Panc1 (cell line): ENCODE measurements around the gene IFT172. TPM values are rescaled to one million over a fixed set of nuclear protein-coding genes. Genes with fewer than 3 reads are reported as not detected.
A peak's percentile ranks its signal among the peaks of the same experiment; 100 is the strongest.

Experiments used
- ATAC-seq: fragments of 200-7000 bp; cut with Tn5 transposase; 2 replicates; pipeline ENCODE4 v1.9.1; 2020; ENCODE audit warnings: mild to moderate bottlenecking, moderate library complexity
- BruUV-seq: library from RNA; stranded (reverse); fragments of 400-500 nt; replicated peaks from 2 replicates; lab custom pipeline; 2021; lab: Mats Ljungman, UMichigan
- CTCF ChIA-PET: fragments of 300-600 bp; sonication (Branson Sonifier 250); formaldehyde crosslinking; loops from one replicate; lab custom pipeline; 2022; ENCODE audit warnings: antibody characterized with exemption; lab: Charles Lee
- POLR2A ChIA-PET: fragments of 300-600 bp; sonication (Branson Sonifier 250); formaldehyde crosslinking; loops from one replicate; lab custom pipeline; 2022; ENCODE audit warnings: antibody characterized with exemption; lab: Charles Lee
- DNase-seq: peaks from one replicate; pipeline ENCODE4 v3.0.0-alpha.2; 2010; ENCODE audit warnings: low read depth, low spot score
- H3K27ac ChIP-seq: 2 replicates; pipeline ENCODE4 v1.5.1; 2011; ENCODE audit warnings: mild to moderate bottlenecking, low read length, inconsistent platforms
- H3K27me3 ChIP-seq: fragments of 200-500 bp; sonication (Bioruptor generic); 2 replicates; pipeline ENCODE4 v1.6.0; 2014; ENCODE audit warnings: low read length, inconsistent platforms; ENCODE audit not compliant: control insufficient read depth, insufficient read depth
- H3K36me3 ChIP-seq: fragments of 200-500 bp; sonication (Bioruptor generic); 2 replicates; pipeline ENCODE4 v1.5.1; 2014; ENCODE audit warnings: inconsistent platforms, mild to moderate bottlenecking, low read length, moderate library complexity; ENCODE audit not compliant: control insufficient read depth, insufficient read depth
- H3K4me1 ChIP-seq: 2 replicates; pipeline ENCODE4 v1.5.1; 2011; ENCODE audit warnings: inconsistent platforms, mild to moderate bottlenecking, low read length, moderate library complexity; ENCODE audit not compliant: control insufficient read depth, insufficient read depth
- H3K4me3 ChIP-seq, 2 experiments: 2 replicates each; pipeline ENCODE4 v1.5.1; 2011 to 2012; ENCODE audit warnings: low read depth in 2 of 2, low read length in 2 of 2, mild to moderate bottlenecking in 2 of 2, inconsistent platforms in 1 of 2, moderate library complexity in 1 of 2
- H3K9me3 ChIP-seq: fragments of 200-500 bp; sonication (Bioruptor generic); 2 replicates; pipeline ENCODE4 v1.5.1; 2014; ENCODE audit warnings: low read depth, mild to moderate bottlenecking, inconsistent platforms, low read length, moderate library complexity; ENCODE audit not compliant: control insufficient read depth, insufficient read depth
- CTCF ChIP-seq: fragments of 450-650 bp; IDR thresholded peaks from 2 replicates; pipeline ENCODE4 v1.5.1; 2017; ENCODE audit warnings: mild to moderate bottlenecking
- POLR2AphosphoS5 ChIP-seq: IDR thresholded peaks from 2 replicates; pipeline ENCODE4 v1.6.1; 2012; ENCODE audit warnings: mild to moderate bottlenecking, low read depth, low read length, moderate library complexity
- REST ChIP-seq, 2 experiments: IDR thresholded peaks; 2 replicates each; pipeline ENCODE4 v1.6.1; 2011 to 2012; ENCODE audit warnings: low read depth in 2 of 2, control low read depth in 1 of 2, low read length in 1 of 2, mild to moderate bottlenecking in 1 of 2, moderate library complexity in 1 of 2; ENCODE audit not compliant: insufficient read depth in 1 of 2
- SIN3A ChIP-seq: IDR thresholded peaks from 2 replicates; pipeline ENCODE4 v1.6.1; 2012; ENCODE audit warnings: low read depth, mild to moderate bottlenecking, low read length, moderate library complexity, borderline replicate concordance; ENCODE audit not compliant: insufficient read depth
- TCF7L2 ChIP-seq: IDR thresholded peaks from 2 replicates; pipeline ENCODE4 v1.6.1; 2011; ENCODE audit warnings: mild to moderate bottlenecking, low read depth, low read length, inconsistent platforms
- in situ Hi-C: cut with HindIII; loops from 2 replicates; pipeline ENCODE4 v1.10.0; 2016; ENCODE audit warnings: low sequenced_read_pairs, low pct_unique_long_range_greater_than_20kb
- intact Hi-C: fragments of 100-400 bp; cut with micrococcal nuclease; formaldehyde crosslinking; loops from one replicate; pipeline ENCODE4 v1.10.0; 2022; ENCODE audit not compliant: unreplicated experiment
- total RNA-seq: library from RNA; stranded (reverse); gene quantifications from one replicate; pipeline ENCODE4 v1.2.1, GENCODE V29; 2021; ENCODE audit not compliant: unreplicated experiment

The IFT172 gene
- total RNA-seq, 1 experiment from 2014 or later = 16.7 TPM

- DNase-seq = no peak
- ChIA-PET CTCF (no interaction called here), POLR2A (no interaction called here)
- no TSS peak for BruUV-seq
- H3K36me3 ChIP-seq = no peaks in the 10 kb centered on the region
- H3K9me3 ChIP-seq = no peaks in the 10 kb centered on the region
- ATAC-seq = no peak
- peaks cover 28% of the 10 kb centered on the region for H3K27me3 ChIP-seq
- H3K4me3 ChIP-seq = peak overlapping the region; percentile 52 to 64; a peak in 3 of 4 replicates
- TF ChIP-seq CTCF (no peak), TCF7L2 (no peak)
- H3K4me1 ChIP-seq = no peaks in the 10 kb centered on the region; the same call in 1 of the 2 replicates
- H3K27ac ChIP-seq = no peak overlapping the region
- intact Hi-C loops = no loop called here
- in situ Hi-C loops = no loop called here
Measured at GRCh38 chr2:27494284-27494943, 4.9 kb upstream of the IFT172 start.

- BruUV-seq = no TSS peak
Measured at GRCh38 chr2:27493948-27494283, 4.4 kb upstream of the IFT172 start.

More at GRCh38 chr2:27493948-27494283, 4.4 kb upstream of the IFT172 start:
- TF ChIP-seq POLR2AphosphoS5 (no peak), TCF7L2 (no peak), CTCF (no peak), REST (IDR thresholded peaks at IDR 0.05; ENCODE audit: insufficient read depth in 1 of 2, low read depth in 2 of 2, low read length in 1 of 2) (no peak), SIN3A (no peak)
- no peaks in the 10 kb centered on the region for H3K36me3 ChIP-seq
- DNase-seq (no peak), ATAC-seq (no peak)
- no peak overlapping the region for H3K4me3 ChIP-seq
- no peak overlapping the region for H3K27ac ChIP-seq
- peaks cover 3% of the 10 kb centered on the region for H3K4me1 ChIP-seq
- ChIA-PET CTCF (no interaction called here), POLR2A (no interaction called here)
- peaks cover 28% of the 10 kb centered on the region for H3K27me3 ChIP-seq
- in situ Hi-C loops = no loop called here
- no peaks in the 10 kb centered on the region for H3K9me3 ChIP-seq
- intact Hi-C loops = no loop called here
